ENCODE measurements around the gene RASA2. TPM values are rescaled to one million over a fixed set of nuclear protein-coding genes. Genes with fewer than 3 reads are reported as not detected.

Gene RASA2
- total RNA-seq, 1 experiment from 2014 or later: 17.1 TPM

- no peak for TF ChIP-seq EZH2 (IDR thresholded peaks at IDR 0.05; ENCODE audit: low read depth)
- no peak for TF ChIP-seq CTCF (conservative IDR thresholded peaks at IDR 0.05)
- CTCF ChIA-PET: no interaction called here
- POLR2A ChIA-PET (ENCODE audit: unreplicated experiment): no interaction called here
- Histone ChIP-seq H3K9me3 (ENCODE audit: insufficient read depth, low read depth) (no peaks in the 10 kb centered on the region), H3K9me2 (ENCODE audit: insufficient read depth) (no peaks in the 10 kb centered on the region), H4K20me1 (ENCODE audit: insufficient read depth) (no peaks in the 10 kb centered on the region), H3K4me1 (replicated peaks; ENCODE audit: insufficient read depth) (no peaks in the 10 kb centered on the region), H3K27ac (no peak overlapping the region), H2AFZ (no peak overlapping the region), H3K4me2 (no peak overlapping the region), H3K4me3 (no peak overlapping the region), H3K36me3 (ENCODE audit: low read depth) (no peaks in the 10 kb centered on the region), H3K79me2 (ENCODE audit: low read depth) (no peaks in the 10 kb centered on the region), H3K27me3 (ENCODE audit: insufficient read depth, low read depth) (no peaks in the 10 kb centered on the region), H3F3A (ENCODE audit: insufficient read depth, low read depth) (no peaks in the 10 kb centered on the region)
- BruUV-seq (replicated peaks): no TSS peak
- no peak for DNase-seq
- intact Hi-C loops (cut with micrococcal nuclease; ENCODE audit: unreplicated experiment): loop anchor here (5.0 kb wide), 1 partner anchor 87 kb away; the partner anchor contains the start of gene RNF7
Observed at GRCh38 chr3:141649871-141650270, 163.0 kb downstream of the RASA2 start.

- H3K4me2 ChIP-seq: no peak overlapping the region
- CTCF ChIA-PET: interaction anchor here (0.5 kb wide), 1 partner anchor 63 kb away, joined by 3 read pairs; no protein-coding TSS in a partner anchor
- no peaks in the 10 kb centered on the region for H3F3A ChIP-seq (ENCODE audit: insufficient read depth, low read depth)
- POLR2A ChIA-PET (ENCODE audit: unreplicated experiment): no interaction called here
- no peak overlapping the region for H3K4me3 ChIP-seq
- BruUV-seq (replicated peaks): no TSS peak
- H3K4me1 ChIP-seq (replicated peaks; ENCODE audit: insufficient read depth): no peaks in the 10 kb centered on the region
- H3K79me2 ChIP-seq (ENCODE audit: low read depth): no peaks in the 10 kb centered on the region
- no peak overlapping the region for H3K27ac ChIP-seq
- no peaks in the 10 kb centered on the region for H3K27me3 ChIP-seq (ENCODE audit: insufficient read depth, low read depth)
- intact Hi-C loops (cut with micrococcal nuclease; ENCODE audit: unreplicated experiment): no loop called here
- H2AFZ ChIP-seq: no peak overlapping the region
- H3K36me3 ChIP-seq (ENCODE audit: low read depth): no peaks in the 10 kb centered on the region
- H3K9me3 ChIP-seq (ENCODE audit: insufficient read depth, low read depth): no peaks in the 10 kb centered on the region
- H4K20me1 ChIP-seq (ENCODE audit: insufficient read depth): no peaks in the 10 kb centered on the region
- DNase-seq: no peak
- no peaks in the 10 kb centered on the region for H3K9me2 ChIP-seq (ENCODE audit: insufficient read depth)
- TF ChIP-seq EZH2 (IDR thresholded peaks at IDR 0.05; ENCODE audit: low read depth): no peak
- no peak for TF ChIP-seq CTCF (conservative IDR thresholded peaks at IDR 0.05)
Observed at GRCh38 chr3:141650783-141651182, 164.0 kb downstream of the RASA2 start.

- H3F3A ChIP-seq (ENCODE audit: insufficient read depth, low read depth): no peaks in the 10 kb centered on the region
- TF ChIP-seq CTCF (conservative IDR thresholded peaks at IDR 0.05) (no peak), EZH2 (IDR thresholded peaks at IDR 0.05; ENCODE audit: low read depth) (no peak)
- DNase-seq: no peak
- ChIA-PET POLR2A (ENCODE audit: unreplicated experiment) (no interaction called here), CTCF (interaction anchor here (0.5 kb wide), 1 partner anchor 62 kb away, joined by 3 read pairs; no protein-coding TSS in a partner anchor)
- no peaks in the 10 kb centered on the region for H3K9me3 ChIP-seq (ENCODE audit: insufficient read depth, low read depth)
- no peaks in the 10 kb centered on the region for H3K4me1 ChIP-seq (replicated peaks; ENCODE audit: insufficient read depth)
- H3K27me3 ChIP-seq (ENCODE audit: insufficient read depth, low read depth): no peaks in the 10 kb centered on the region
- intact Hi-C loops (cut with micrococcal nuclease; ENCODE audit: unreplicated experiment): no loop called here
- H2AFZ ChIP-seq: no peak overlapping the region
- BruUV-seq (replicated peaks): no TSS peak
- no peaks in the 10 kb centered on the region for H3K9me2 ChIP-seq (ENCODE audit: insufficient read depth)
- no peak overlapping the region for H3K4me3 ChIP-seq
- no peaks in the 10 kb centered on the region for H3K79me2 ChIP-seq (ENCODE audit: low read depth)
- no peaks in the 10 kb centered on the region for H4K20me1 ChIP-seq (ENCODE audit: insufficient read depth)
- no peak overlapping the region for H3K4me2 ChIP-seq
- H3K36me3 ChIP-seq (ENCODE audit: low read depth): no peaks in the 10 kb centered on the region
- H3K27ac ChIP-seq: no peak overlapping the region
Observed at GRCh38 chr3:141651409-141651808, 164.6 kb downstream of the RASA2 start.

Measured in PC-9 (cell line).